ENCODE data around the gene PHIP.
"Not testable (repeated sequence)": the region's sequence is repeated elsewhere in the genome, so short reads cannot be mapped to it uniquely, and the experiment has no call there.

The PHIP gene

GRCh38 chr6:79005497-79005896 is 72.6 kb downstream of the PHIP start:
- DNase-seq = no peak

DNA sequence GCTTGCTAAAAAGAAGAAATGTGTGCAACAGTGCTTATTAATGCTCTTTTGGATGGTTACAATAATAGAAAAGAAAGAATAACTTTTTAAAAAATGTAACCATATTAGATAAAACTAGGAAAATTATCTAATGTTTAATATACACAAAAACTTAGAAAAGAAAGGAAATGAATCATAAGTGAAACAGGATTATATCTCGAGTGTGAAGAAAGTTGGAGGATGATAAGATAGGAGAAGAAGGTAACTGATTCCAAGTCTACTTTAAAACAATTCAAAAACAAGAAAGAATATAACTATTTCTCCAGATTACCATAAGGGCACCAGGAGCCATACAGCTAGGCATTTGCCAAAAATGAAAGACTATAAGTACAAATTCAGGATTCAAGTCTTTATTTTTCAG is 73.0 kb downstream of the PHIP start:
- DNase-seq = no peak

GRCh38 chr6:79004239-79004638 is 73.8 kb downstream of the PHIP start:
- no peak for DNase-seq

DNA sequence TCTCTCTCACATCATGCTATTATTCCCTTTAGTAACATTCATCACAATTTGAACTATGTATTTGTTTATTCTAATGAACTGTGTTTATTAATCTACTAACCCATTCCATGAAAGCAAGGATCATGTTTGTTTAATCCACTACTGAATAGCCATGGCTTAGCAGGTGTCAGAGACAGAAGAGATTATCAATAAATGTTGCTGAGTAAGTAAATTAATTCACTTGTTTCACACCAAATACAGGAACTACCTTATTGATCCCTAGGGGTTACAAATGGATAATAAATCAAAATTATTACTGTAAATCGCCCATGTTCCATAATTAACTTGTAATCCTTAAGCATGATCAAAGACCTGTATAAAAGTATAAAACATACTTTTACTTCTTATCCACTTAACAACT is 76.6 kb downstream of the PHIP start:
- no peak for DNase-seq

- no peak for DNase-seq
Measured at GRCh38 chr6:78999737-79000136, 78.3 kb downstream of the PHIP start.

DNA sequence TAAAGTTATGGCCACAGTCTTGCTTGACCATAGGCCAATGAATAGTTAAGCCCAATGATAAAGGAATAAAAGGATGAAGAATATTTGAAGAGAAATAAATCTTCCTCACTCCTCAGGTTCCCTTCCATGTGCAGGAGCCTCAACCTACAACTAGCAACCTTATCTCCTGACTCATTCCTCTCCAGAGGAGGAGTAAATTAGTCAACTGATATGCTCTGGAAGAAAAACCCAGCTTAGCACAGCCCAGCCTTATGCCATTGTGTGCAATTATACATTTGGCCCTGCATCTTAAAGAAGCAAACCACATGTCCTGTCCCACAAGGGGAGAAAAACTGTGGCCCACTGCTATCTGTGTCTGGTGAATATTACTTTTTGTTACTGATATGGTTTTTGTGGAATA is 82.1 kb downstream of the PHIP start:
- DNase-seq = no peak

- DNase-seq = no peak
Measured at GRCh38 chr6:78995346-78995745, 82.7 kb downstream of the PHIP start.

- DNase-seq = no peak
Measured at GRCh38 chr6:78993955-78994354, 84.1 kb downstream of the PHIP start.

DNA sequence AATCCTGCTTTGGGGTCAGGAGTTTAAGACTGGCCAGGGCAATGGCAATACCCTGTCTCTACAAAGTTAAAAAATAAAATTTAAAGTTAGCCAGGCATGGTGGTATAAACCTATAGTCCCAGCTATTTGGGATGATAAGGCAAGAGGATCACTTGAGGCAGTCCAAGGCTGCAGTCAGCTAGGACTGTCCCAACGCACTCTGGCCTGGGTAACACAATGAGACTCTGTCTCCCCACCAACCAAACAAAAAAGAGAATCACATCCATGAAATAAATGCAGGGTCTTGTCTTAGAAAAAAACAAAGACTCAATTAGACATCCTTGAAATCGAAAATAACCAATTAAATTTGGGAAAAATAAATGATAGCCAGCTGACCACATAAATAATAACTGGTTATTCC is 88.9 kb downstream of the PHIP start:
- no peak for DNase-seq

DNA sequence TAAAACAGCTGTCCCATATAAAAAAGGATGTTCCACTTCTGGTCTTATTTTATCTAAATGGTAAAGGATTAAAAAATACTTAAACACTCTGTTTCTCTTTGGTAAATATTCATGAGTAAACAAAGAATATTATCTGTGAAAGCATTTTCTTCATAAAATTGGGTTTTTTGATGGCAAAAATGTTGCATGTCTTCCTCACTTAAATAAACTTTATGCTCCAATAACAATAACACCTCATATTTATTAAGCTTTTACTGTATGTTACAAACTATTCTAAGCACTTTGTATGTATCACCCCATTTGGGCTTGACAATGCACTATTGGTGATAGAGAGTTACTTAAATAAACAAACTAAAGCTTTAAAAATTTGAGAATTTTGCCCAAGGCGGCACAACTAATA is 91.9 kb downstream of the PHIP start:
- no peak for DNase-seq

DNA sequence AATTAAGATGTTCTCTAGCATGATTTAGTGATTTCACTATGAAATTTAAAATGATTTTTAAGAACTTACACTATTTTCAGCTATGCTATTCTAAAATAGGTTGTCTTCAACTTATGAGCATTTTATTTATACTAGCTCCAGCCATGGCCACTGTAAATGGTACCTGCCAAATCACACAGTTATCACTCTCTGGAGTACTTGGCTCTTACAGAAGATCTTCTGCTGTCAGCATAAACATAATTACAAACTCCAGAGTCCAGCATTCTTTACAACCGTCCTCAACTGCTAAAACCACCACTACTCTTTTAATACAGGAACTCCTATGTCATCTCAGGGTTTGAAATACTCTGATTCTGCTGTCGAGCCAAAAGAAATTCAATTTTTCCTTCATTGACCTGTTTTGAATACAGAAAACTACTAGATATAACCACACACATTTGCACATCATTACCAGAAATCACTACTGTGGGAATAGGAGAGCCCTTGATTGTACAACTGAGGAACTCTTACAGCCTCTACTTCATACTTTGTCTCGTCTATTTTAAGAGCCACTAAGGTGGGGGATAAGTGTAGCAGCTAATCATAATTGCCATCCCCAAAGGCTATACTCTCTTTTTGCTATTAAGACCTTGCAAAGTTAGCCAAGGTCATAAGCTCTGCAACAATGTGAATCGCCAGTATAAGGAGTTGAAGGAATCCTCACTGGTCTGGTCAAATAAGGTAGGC is 93.7 kb downstream of the PHIP start:
- DNase-seq = no peak

DNA sequence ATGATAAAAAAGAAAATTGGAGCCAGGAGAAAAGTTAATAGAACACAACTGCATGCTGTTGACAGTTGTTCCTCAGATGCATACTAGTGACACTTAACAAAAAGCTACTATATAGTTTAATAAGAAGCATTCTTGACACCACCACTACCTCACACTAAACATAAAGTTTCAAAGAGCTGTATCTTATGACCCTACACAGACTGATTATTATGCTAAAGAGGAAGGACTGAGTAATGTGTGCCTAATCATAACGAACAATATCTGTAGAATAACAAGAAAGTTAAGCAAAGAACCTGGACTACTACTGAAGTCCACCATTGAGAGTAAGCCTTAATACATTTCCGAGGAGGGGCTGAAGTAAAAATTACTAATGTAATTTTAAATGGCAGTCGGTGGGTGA is 110.9 kb downstream of the PHIP start:
- DNase-seq = no peak

DNA sequence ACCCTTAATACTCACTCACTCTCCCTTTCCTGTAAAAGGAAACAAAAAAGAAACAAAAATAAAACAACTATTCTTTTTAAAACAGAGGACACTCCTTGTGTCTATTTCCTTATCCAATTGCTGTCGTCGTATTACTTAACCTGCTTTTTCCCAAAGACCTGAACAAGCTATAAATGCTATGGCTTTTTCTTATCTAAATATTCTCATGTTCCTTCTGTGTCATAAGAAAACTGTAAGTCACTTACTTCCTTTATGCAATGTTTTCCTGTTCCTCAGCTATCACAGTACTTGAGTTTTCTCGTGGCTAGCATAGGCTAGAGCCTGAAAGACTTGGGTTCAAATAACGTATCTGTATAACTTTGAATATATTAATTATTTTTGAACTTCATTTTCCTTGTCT is 111.5 kb downstream of the PHIP start:
- no peak for DNase-seq

- DNase-seq = no peak
Measured at GRCh38 chr6:78962448-78962847, 115.6 kb downstream of the PHIP start.

DNA sequence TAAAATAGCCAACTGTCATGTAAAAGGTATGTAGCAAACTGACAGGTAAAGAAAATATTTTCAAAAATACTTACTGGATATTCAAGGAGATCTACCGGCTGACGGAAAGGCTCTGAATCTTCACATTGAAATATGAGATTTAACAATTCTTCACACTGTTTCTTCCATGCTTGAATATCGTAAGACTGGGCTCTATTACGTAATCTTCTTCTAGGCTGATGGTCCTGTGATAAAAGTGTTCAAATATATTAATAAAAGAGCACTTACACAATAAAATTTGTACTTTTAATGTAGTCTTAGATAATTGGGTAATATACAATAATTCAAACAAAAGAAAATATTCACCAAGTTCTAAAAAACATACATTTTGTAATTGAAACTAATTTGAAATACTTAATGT is 123.3 kb downstream of the PHIP start:
- no peak for DNase-seq

DNA sequence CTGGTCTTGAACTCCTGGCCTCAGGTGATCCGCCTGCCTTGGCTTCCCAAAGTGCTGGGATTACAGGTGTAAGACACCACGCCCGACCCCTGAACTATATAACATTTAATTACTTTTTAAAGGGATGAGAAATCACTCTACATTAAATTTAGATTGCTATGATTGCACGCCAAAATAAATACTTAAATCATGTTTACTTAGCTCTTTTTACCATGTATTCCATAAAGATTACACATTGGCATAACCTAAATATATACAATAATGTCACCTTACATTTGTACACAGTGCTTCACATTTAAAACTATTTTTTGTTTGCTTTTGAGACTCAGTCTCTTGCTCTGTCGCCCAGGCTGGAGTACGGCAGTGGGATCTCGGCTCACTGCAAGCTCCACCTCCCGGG is 124.3 kb downstream of the PHIP start:
- no peak for DNase-seq

GRCh38 chr6:78952362-78952761 is 125.7 kb downstream of the PHIP start:
- DNase-seq = no peak

- DNase-seq = no peak
Measured at GRCh38 chr6:78948785-78949184, 129.3 kb downstream of the PHIP start.

- DNase-seq = no peak
Measured at GRCh38 chr6:78947962-78948361, 130.1 kb downstream of the PHIP start.

GRCh38 chr6:78947529-78947928 is 130.5 kb downstream of the PHIP start:
- DNase-seq = no peak

- DNase-seq = no peak
Measured at GRCh38 chr6:78942446-78942845, 135.6 kb downstream of the PHIP start.

- DNase-seq = no peak
Measured at GRCh38 chr6:78936515-78936914, 141.5 kb downstream of the PHIP start.

GRCh38 chr6:78935553-78935952 is 142.5 kb downstream of the PHIP start:
- no peak for DNase-seq

GRCh38 chr6:78925317-78925716 is 152.7 kb downstream of the PHIP start:
- no peak for DNase-seq

- not testable (repeated sequence) for DNase-seq
Measured at GRCh38 chr6:78921168-78921567, 156.9 kb downstream of the PHIP start.

DNA sequence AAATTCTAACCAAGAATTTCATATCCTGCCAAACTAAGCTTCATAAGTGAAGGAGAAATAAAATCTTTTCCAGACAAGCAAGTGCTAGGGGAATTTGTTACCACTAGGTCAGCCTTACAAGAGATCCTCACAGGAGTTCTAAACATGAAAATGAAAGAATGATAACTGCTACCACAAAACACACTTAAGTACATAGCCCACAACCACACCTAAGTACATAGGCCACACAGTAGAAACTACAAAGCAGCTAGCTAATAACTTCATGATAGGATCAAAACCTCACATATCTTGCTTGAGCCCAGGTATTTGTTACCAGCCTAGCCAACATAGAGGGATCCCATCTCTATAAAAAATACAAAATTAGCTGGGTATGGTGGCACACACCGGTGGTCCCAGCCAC is 160.3 kb downstream of the PHIP start:
- no peak for DNase-seq
